ENCODE results near the gene DLG2. TPM values are rescaled to one million over a fixed set of nuclear protein-coding genes. Genes with fewer than 3 reads are reported as not detected.

Gene DLG2
- total RNA-seq, 2 experiments from 2014 or later = 6.9 to 8.2 TPM

GRCh38 chr11:84022201-84022600 is 1604.9 kb downstream of the DLG2 start:
- Histone ChIP-seq H3K4me3 (ENCODE audit: low read depth, low read length, poor library complexity, severe bottlenecking) (no peak overlapping the region), H3K4me1 (ENCODE audit: insufficient read depth, low read length, poor library complexity, severe bottlenecking) (no peaks in the 10 kb centered on the region), H3K4me2 (ENCODE audit: low read length) (no peak overlapping the region), H3K9me2 (ENCODE audit: insufficient read depth, low read length) (no peaks in the 10 kb centered on the region), H2AFZ (ENCODE audit: low read length) (no peak overlapping the region), H3K9me3 (ENCODE audit: low read length) (no peaks in the 10 kb centered on the region), H4K20me1 (ENCODE audit: insufficient read depth, low read length) (no peaks in the 10 kb centered on the region), H3K36me3 (ENCODE audit: insufficient read depth, low read length) (no peaks in the 10 kb centered on the region), H3K27ac (ENCODE audit: low read depth, low read length, poor library complexity, severe bottlenecking) (no peak overlapping the region), H3K79me2 (ENCODE audit: insufficient read depth, low read depth, low read length) (no peaks in the 10 kb centered on the region)
- no TSS peak for BruUV-seq (replicated peaks)
- DNase-seq (ENCODE audit: low spot score) = no peak
- intact Hi-C loops (cut with micrococcal nuclease; ENCODE audit: unreplicated experiment) = no loop called here
- POLR2A ChIA-PET = no interaction called here
- CTCF ChIA-PET (ENCODE audit: unreplicated experiment) = no interaction called here
- TF ChIP-seq EZH2phosphoT487 (IDR thresholded peaks at IDR 0.05; ENCODE audit: borderline replicate concordance, low read depth, low read length) (no peak), CTCF (conservative IDR thresholded peaks at IDR 0.05; ENCODE audit: low read length) (no peak)

- no peak overlapping the region for H3K4me3 ChIP-seq (ENCODE audit: low read depth, low read length, poor library complexity, severe bottlenecking)
These were observed 1605.9 kb downstream of the DLG2 start for GRCh38 chr11:84021291-84021690.

More at GRCh38 chr11:84021291-84021690, 1605.9 kb downstream of the DLG2 start:
- H4K20me1 ChIP-seq (ENCODE audit: insufficient read depth, low read length) = no peaks in the 10 kb centered on the region
- intact Hi-C loops (cut with micrococcal nuclease; ENCODE audit: unreplicated experiment) = no loop called here
- H3K79me2 ChIP-seq (ENCODE audit: insufficient read depth, low read depth, low read length) = no peaks in the 10 kb centered on the region
- no peak for TF ChIP-seq EZH2phosphoT487 (IDR thresholded peaks at IDR 0.05; ENCODE audit: borderline replicate concordance, low read depth, low read length)
- TF ChIP-seq CTCF (conservative IDR thresholded peaks at IDR 0.05; ENCODE audit: low read length) = no peak
- H3K4me1 ChIP-seq (ENCODE audit: insufficient read depth, low read length, poor library complexity, severe bottlenecking) = no peaks in the 10 kb centered on the region
- POLR2A ChIA-PET = no interaction called here
- no peaks in the 10 kb centered on the region for H3K9me2 ChIP-seq (ENCODE audit: insufficient read depth, low read length)
- no peaks in the 10 kb centered on the region for H3K36me3 ChIP-seq (ENCODE audit: insufficient read depth, low read length)
- no peak overlapping the region for H3K27ac ChIP-seq (ENCODE audit: low read depth, low read length, poor library complexity, severe bottlenecking)
- H3K4me2 ChIP-seq (ENCODE audit: low read length) = no peak overlapping the region
- DNase-seq (ENCODE audit: low spot score) = no peak
- BruUV-seq (replicated peaks) = no TSS peak
- CTCF ChIA-PET (ENCODE audit: unreplicated experiment) = no interaction called here
- no peak overlapping the region for H2AFZ ChIP-seq (ENCODE audit: low read length)
- H3K9me3 ChIP-seq (ENCODE audit: low read length) = no peaks in the 10 kb centered on the region
